HG03558 (cell line): ENCODE results near the gene CEBPG.

Source experiments
- ATAC-seq: cut with Tn5 transposase; IDR thresholded peaks from one replicate; pipeline ENCODE4 v1.9.1; 2021; ENCODE audit warnings: moderate number of reproducible peaks; ENCODE audit not compliant: unreplicated experiment; ENCODE audit errors: extremely low read depth

The CEBPG gene

DNA sequence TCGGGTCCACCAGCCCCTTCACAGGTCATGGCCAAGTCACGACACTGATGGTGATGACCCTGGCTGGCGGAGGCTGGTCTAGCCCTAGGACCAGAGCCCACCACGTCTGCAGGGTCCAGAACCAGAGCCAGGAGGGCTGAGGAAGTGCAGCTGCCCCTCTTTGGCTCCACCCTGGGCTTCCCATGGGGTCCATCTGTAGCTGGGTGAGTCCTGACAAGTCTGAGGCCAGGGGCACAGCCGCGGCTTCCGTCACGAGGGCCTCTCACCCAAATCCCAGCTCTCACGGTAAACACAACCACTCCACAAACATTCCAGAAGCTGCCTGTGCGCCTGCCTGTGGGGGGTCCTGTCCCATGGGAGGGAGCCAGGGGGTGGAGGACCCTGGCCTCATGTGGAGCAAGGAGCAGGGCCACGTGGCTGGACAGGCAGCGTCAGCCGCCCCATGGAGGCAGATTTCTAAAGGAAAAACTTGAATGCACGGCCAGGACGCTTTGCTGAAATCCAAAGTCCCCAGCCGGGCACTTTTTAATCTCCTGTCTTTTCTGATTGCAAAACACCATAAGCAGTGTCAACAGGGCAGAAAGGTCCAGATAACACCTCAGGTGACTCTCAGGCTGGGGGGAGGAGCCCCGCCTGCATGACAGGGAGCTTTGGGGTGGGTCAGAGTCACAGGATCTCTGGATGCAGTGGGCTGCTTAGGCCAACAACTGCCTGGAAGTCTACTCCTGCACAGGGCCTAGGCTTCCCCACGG, 29.9 kb downstream of the CEBPG start:
- no peak for ATAC-seq

DNA sequence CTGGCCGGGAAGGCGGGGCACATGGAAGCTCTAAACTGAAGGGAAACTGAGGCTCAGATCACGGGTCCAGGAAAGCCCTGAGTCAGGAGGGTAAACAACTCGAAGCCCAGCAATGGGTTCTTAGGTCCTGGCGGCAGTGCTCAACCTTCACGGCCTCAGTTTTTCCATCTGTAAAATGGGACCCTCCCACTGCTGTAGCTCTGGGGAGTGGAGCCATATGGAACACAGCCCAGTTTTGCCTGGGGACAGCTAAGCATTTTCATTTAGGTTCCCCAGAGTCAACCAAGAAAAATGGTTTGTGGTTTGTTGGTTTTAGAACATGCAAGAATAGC, 30.4 kb downstream of the CEBPG start:
- no peak for ATAC-seq

DNA sequence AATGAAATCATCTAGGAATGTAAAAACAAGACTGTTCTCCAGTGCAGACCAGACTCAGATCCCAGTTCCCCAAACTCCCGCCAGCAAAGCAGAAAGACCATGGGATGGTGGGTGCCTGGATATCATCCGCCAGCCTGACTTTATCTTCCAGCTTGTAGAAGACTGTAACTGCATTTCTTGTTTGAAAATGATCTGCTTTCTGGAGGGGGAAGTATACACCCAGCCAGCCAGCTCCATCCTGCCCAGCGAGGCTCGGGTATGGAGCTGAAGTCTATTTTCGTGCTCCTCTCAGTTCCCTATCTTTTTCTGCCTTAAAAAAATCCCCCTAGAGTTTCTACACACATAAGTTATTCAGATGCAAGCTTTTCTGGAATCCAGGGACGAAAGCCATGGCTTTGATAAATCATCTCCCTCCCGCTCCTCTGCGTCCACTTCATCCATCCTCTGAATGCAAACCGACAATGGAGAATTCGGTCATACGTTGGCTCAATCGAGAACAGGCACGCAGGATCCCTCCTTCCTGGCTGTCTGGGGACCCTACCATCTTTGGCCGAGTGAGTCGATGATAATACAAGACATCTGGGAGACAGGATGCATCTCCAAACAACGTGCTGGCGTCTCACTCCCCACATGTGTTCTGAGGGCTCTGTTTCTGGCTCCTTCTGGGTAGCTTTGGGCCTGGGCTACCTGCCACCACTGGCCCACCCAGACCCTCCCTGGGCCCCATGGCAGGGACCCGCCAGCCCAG, 31.2 kb downstream of the CEBPG start:
- ATAC-seq = no peak

DNA sequence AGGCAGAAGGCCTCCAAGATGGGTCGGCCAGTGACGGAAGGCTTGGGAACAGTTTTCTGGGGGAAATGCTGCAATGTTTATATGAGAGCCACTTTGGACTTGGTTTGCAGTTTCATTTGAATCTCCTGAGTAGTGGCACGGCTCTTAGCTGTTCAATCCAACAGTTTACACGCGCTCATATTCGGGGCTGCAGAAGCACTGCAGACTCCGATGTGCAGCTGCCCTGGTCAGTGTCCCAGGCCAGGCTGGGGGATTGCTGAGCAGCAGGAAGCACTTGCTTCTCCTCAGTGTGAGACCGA, 31.7 kb downstream of the CEBPG start:
- no peak for ATAC-seq

DNA sequence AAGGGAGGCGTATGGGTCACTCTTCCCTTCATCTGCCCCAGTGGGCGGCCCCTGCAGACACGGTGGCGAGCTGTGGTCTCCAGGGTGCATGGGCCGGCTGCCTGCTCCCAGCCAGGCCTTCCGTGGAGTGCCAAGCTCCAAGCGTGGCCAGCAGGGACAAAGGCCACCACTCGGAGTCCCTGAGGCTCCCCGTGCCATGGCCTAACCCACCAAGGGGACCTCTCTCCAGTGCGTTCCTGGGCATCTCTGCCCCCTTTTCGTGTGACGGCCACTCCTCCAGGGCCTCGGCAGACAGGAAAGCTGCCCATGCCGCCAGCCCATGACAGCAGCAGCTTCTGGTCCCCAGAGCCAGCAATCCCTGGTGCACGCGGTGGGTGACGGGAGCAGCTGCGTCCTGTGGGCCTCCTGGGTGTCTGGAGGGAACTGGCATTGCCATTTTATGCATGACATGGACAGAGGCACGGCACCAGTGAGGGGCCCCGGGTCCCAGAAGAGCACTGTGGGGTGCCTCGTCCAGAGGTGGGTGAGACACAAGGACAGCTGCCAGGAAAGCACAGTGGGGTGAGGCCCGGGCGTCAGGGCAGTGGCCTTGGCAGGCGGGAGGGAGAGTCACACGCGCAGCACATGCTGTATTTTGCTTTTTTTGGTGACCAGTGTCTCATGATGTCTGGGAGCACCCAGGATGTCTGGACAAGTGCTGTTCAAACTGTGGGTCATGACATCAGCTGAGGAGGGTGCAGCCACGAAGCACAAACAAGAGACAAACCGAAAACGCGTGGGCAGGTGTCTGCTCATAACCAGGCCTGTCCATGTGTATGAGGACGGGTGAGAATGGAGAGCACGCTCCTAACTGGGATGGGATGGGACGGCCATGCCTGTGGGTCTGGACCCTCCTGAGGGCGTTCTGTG, 32.3 kb downstream of the CEBPG start:
- ATAC-seq = no peak

DNA sequence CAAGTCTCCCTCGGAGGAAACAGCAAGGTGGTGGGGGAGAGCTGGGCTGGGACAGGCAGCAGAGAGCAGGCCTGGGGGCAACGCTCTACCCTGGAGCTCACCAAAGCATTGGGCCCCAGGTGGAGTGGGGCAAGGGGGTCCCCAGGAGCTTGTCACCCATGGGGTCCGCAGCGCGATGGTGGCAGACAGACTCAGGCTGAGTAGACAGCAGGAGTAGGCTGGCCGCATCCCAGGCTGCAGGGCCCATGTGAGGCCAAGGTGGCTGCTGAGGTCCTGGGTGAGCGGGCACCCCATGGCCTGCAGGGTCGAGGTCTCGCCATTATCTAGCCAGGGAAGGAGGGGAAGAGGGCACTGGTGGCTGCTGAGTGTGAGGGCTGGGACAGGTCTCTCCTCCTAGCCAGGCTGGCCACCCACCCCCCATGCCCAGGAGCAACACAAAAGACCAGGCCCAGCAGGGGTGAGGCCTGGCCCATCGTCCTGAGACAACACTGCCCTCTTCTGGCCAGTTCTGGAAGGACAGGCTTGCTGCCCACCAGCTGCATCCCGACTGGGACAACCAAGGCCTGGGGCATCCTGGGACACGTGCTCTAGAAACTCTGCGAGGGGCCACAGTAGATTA, 33.1 kb downstream of the CEBPG start:
- ATAC-seq = no peak

DNA sequence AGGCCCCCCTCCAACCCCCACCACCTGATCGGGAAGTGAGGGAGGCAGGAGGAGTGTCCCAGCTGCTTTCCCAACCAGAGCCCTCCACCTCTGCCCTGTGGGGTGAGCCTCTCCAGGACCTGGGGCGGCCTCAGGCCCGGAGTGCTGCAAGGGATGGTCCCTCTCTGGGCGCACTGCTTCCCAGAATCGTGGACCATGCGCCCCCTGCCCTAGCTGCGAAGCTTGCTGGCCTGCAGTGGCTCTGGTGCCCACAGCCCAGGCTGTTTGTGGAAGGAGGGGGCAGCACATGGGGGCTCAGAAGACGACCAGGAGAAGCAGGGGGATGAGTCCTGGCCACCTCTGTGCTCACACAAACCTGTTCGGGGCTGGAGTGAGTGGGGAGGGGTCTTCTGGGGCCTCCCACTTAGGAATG, 33.6 kb downstream of the CEBPG start:
- no peak for ATAC-seq

DNA sequence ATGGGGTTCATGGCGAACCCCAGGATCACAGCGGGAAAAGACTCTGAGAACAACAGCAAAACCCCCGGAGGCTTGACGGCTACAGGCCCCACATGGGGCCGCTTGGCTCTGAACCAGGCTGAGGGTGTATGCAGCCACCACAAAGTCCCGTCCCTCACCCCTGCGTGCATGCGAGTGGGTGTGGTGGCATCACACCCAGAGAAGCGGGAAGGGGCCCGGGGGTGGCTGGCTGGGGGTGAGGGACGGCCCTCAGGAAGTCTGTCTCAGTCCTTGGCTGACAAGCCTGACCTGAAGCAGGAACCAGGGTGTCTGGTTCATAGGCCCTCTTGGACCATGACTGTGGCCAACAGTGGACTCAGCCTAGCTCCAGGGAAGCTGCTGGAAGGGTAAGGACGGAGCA, 34.2 kb downstream of the CEBPG start:
- ATAC-seq = no peak

DNA sequence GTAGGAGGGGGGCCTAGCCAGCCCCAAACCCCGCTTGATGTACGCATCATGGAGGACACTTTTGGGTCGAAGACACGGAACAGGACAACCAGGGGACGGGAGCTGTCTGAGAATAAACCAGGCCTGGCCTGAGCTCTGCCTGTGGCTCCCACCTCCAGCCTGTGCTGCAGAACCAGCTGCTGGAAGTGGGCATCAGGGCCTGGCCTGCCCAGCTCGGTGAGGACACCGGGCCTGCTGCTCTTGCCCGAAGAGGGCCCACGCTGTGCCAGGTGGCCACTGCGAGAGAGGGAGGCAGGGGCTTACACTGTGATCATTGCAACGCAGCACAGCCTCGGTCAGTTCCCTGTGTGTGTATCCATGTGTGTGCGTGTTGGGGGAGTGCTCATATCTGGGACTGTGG, 34.6 kb downstream of the CEBPG start:
- no peak for ATAC-seq

DNA sequence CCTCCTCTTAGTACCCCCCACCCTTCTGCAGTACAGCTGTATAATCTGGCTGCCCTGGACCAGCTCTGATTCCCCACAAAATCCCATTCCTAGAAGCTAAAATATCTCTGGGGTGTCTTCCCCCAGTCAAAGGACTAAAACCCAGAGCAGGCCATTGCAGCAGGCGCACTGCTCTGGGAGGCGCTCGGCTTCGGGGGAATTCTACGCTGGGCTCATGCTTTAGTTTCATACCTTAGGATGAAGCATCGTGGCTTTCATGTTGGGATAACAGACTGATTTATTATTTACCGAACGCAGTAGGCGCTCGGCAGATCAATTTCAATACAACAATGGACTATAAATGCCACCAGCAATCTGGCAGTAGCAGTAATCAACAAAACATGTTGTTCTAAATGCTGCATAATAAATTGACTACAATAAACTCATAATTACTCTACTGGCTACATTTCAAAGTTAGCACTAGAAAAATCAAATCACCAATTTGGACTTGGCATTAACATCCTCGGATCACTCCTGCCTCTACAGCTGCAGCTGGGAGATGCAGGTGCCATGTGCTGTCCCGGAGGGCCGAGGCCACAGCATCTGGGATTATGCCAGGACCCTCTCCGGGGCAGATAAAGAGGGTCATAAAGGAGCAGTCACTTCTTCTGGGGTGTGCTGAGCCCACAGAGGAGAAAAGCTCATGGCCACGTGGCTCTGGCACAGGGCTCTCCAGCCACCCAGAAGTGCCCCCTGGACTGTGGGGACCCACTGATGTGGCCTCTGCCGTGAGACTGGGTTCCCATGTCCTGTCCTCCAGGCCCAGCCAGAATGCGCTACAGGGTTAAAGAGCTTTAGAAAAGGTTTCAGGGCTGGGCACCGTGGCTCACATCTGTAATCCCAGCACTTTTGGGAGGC, 35.3 kb downstream of the CEBPG start:
- ATAC-seq = no peak

DNA sequence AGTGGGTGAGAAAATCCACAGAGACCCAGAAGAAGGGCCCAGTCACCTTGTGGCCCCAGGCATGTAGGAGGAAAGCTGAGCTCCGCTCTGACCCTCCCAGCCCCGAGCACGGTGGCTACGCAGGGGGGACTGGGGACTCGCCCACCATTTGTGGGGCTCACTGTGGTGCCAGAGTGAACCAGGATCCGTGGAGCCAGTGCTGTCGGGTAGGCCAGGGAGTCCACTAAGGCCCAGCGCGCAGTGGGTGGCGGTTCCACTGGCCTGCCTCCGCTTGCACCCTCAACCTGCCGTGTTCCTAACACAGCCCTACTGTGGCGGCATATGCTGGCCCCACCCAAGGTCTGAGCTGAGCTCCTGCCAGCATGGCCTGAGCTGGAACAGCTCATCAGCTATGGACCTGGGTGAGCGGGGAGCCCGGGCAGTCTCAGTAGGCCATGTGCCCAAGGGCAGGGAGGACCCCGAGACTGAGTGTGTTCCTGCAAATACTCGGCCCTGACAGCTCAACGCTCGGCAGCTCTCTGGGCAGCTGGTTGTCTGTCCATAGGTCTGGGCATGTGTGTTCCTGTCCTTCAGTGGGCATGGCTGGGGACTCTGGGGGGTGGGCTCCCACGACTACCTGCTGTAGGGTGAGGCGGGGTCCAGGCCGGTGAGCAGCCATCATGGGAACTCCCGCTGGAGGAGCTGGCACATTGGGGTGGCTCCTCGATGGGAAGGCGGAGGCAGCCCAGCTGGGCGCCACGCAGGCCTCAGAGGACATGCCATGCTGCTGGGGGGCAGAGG, 36.6 kb downstream of the CEBPG start:
- no peak for ATAC-seq

DNA sequence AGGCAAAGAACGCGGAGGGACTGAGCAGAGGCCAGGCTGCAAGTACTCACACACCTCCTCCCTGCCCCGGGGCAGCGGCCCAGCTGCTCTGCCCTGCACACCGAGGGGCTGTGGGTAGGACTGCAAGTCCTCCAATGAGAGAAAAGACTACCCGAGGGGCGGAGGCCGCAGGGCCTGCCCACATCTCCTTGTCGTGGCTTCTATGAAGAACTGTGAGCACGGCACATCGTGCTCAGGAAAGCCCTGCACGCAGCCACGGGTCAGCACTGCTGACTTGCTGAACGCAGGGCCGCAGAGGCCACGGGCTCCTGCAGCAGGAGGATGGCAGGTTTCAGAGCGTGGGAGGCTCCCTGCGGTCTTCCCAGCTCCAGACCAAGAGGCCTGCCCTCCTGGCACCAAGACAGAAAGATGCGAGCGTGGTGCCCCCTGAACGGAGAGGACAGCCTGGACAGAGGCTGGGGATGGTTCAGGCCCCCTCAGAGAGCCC, 37.4 kb downstream of the CEBPG start:
- no peak for ATAC-seq

DNA sequence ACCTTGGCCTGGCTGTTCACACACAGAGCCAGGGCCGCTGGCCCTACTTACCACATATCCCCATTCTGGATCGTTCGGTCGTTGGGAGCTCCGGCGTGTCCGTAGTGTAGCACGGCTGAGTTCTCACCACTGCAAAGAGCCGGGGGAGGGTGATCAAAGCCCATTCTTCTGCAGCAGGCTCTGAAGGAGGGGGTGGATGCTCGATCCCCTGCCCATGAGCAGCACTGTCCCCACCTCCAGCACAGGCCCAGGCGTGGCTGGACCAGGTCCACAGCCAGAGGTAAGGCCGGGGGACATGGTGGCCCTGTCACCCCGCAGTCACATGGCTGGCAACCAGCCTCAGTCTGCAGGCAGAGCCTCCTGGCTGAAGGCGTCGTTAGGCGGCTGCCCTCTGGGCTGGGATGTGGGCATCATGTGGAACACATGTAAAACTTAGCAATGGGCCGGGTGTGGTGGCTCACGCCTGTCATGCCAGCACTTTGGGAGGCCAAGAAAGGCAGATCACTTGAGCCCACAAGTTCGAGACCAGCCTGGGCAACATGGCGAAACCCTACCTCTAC, 38.2 kb downstream of the CEBPG start:
- ATAC-seq = no peak

DNA sequence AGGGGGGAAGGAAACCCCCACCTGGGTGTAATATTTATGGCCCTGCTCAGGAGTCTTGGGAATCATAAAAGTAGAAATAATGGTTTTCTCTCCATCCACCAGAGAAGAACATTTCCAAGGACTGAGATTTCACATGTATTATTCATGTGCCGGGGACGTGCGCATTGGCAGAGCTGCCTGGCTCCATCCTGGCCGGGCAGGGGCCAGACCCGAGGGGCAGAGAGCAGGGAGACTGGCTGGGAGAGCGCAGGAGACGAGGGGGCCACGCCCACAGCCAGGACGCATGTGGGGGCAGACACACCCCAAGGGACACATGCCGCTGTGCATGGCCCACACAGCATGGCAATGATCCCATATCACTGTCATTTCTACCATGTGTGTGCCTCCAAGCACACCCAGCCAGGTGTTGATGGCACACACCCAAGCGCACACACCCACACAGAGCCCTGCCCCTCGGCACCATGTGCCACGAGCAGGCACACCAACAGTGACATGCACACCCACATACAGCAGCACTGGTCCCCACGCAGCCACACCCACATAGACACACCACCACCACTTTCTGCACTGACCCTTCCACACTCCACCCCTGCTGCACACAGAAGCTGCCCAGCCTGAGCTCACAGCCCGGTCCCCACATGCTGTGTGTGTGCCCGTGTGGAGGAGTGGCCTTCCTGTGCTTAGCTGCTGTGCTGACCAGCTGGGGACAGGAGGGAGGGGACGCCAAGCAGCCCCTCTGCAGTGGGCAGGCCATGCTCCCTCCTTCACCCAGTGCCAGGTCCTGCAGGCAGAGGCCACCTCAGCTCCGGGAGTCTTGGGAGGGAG, 39.3 kb downstream of the CEBPG start:
- ATAC-seq = no peak

DNA sequence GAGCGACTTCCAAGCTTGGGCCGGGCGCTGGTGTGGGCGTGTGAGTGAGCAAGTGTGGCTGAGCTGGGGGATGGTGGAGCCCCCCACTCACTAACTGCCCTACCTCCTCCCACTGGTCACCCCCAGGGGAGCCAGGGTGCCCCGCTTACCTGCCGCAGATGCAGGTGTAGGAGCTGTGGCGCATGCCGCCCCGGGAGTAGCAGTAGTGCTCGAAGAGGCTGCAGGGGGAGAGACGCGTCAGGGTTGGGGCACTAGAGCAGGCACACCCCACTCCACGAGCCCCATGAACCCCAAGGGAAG, 39.9 kb downstream of the CEBPG start:
- ATAC-seq = no peak

DNA sequence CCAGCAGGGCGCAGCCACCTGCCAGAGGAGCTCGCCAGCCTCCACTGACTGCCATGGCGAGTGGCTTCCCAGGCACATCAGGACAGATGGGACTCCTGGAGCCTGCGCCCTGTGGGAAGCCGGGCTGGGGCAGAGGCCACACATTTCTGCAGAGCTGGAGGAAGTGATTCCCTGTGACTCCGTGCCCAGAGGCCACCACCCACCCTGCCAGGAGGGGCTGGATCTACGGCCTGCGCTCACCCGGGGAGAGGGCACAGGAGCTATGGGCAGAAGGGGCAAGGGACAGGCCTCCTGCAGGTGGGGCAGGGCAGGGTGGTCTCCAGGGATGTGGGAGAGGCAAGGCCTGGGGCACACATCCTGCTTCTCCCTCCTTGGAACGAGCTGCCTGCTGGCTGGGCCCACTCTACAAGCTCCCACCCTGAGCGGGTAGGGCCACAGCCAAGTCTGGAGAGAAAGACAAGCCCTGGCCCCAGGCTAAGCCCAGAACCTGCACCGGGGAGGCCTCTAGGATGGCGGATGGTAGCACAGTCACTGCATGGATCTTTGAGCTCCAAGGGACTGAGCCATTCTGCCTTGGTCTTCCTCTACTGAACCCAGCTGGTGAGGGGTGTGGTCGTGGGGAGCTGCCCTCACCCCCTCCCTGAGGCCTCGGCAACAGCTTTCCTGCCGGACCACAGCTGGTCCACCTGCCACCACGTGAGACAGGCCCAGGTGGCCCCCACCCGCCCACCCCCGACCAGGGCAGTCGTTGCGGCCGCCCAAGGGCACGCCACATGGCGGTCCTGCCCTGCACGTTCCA, 40.6 kb downstream of the CEBPG start:
- no peak for ATAC-seq
